ENCODE data around the gene COBL.

COBL gene

DNA sequence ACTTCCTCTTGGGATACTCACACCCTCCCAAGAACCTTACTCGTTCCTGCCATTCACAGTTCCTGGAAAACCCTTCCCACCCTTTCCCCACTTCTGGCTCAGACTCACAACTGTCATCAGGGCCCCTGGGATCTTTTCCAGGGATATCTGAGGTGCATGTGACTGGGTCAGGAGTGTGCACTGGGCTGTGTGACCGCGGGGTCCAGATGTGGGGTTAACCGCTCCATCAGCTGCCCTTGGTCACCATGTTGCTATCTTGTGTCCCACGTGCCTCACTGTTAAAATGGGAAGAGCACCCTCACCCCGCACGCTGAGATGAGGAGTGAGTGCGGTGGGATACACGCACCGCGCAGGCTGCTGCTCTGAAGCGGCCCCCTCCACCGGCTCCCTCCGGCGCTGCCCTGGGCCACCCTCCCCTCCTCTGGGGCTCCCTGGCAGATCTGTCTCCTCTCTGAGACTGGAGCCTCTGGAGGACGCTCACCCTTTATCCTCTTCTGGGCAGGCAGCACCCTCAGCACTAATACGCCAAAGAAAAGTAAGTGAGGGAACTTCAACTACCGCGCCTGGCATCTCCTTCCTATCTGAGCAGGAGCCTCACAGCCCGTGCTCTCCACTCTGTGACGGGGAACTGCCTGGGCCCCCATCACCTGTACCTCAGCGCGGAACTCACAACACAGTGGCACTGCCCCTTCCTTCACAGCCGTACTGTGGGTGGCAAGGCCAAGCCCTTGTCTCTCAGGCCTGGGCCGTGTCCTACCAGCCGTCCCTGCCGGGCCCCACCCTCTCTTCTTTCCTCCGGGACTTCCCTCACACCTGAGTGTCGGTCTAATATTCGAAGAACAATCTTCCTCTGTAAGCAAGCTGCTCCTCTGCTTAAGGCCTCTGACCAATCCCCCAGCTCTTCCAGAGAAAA, 15.6 kb downstream of the COBL start:
- TF ChIP-seq, protein P1, sequence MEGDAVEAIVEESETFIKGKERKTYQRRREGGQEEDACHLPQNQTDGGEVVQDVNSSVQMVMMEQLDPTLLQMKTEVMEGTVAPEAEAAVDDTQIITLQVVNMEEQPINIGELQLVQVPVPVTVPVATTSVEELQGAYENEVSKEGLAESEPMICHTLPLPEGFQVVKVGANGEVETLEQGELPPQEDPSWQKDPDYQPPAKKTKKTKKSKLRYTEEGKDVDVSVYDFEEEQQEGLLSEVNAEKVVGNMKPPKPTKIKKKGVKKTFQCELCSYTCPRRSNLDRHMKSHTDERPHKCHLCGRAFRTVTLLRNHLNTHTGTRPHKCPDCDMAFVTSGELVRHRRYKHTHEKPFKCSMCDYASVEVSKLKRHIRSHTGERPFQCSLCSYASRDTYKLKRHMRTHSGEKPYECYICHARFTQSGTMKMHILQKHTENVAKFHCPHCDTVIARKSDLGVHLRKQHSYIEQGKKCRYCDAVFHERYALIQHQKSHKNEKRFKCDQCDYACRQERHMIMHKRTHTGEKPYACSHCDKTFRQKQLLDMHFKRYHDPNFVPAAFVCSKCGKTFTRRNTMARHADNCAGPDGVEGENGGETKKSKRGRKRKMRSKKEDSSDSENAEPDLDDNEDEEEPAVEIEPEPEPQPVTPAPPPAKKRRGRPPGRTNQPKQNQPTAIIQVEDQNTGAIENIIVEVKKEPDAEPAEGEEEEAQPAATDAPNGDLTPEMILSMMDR (IDR thresholded peaks at IDR 0.05), result no peak

DNA sequence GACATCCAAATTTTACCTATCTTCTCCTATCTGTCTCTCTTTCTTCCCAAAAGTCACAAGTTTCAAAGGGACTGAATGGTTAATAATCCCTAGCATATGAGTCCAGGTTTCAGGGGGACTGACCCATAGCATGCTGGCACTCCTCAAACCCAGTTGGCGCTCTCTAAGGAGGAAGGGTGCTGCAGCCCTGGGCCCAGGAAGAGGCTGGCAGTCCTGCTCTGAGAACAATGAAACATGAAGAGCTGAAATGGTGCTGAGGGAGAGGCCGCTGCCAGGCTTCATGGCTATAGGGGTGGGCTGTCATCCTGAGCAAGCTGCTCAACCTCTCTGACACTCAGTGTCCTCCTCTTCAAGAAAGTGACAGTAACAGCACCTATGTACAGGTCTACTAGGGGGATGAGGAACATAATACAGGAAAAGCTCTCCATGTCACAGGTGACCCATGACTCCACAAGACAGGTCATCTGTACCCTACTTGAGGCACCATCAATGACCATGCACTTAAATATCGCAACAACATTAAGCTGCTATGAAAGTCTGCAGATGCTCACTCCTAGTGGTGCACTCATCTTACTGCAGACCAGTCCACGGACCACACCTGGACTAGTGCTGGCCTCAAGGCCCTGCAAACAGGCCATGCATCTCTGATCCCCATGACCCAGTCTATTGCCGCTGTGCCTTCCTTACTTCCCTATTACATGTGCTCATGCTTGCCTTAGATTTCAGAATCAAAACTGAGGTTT, 17.0 kb downstream of the COBL start:
- TF ChIP-seq, protein P1 (IDR thresholded peaks at IDR 0.05), result no peak

DNA sequence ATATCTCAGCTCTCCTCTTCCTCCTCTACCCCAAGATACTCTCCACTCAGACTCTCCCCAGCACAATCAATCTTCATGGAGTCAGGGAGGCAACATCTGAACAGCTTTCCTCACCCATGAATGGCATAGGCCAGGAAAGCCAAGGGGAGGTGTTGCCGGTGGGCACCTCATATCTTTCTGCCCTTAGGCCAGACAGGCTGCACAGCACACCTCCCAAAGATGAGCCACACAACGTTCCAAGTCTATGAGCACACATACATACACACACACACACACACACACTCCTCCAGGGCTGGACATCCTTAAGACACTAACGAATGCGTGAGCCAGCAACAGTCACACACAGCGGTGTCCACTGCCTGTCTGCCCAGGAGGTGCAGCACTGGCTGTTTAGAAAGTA, 17.7 kb downstream of the COBL start:
- TF ChIP-seq, protein P1 (IDR thresholded peaks at IDR 0.05), result no peak

DNA sequence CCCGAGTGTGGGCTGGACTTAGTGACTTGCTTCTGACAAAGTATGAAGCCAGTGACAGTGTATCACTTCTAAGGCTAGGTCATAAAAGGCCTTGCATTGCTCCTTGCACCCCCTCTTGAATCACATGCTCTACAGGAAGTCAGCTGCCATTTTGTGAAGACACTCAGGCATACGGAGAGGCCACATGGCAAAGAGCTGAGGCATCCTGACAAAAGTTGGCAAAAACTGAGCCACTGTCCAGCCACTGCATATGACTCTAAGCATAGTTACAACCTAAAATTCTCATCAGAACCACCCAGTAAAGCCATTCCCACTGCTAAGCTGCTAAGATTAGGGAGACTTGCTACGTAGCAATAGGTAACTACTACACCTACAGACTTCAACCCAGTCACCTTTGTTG, 18.6 kb downstream of the COBL start:
- TF ChIP-seq, protein P1 (IDR thresholded peaks at IDR 0.05), result no peak

DNA sequence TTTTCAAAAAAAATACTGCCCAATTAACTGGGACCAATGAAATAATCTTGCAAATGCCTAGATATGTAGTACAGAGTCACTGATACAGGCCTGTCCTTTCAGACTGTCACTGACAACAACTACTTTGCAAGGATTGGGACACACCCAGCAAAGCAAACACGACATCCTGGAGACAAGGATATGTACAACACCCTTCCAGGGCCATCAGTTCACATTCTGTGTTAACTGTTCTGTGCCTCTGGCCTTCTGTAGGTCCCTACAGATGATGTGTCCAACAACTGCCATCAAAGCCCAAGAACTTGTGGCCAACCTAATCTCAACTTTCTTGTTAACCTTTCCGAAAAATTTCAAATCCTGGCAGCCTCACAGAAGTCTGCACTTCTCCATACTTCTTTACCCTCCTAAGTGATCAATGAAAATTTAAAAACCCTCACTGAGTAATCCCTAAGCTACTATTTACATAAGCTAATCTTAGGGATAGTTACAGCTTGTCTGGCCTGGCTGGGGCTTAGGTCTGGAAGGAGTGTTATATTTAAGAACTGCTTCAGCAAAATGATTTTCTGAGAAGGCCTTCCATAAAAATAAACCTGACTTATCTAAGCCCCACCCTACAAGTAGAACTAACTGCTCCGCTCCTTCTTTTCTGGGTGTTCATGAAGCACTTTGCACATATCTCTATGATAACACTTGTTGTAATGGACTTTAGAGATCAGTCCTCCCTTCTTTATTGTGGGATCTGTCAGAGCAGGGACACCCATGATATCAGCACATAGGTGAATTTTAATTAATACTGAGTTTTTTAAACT, 21.0 kb downstream of the COBL start:
- TF ChIP-seq, protein P1 (IDR thresholded peaks at IDR 0.05), result no peak

DNA sequence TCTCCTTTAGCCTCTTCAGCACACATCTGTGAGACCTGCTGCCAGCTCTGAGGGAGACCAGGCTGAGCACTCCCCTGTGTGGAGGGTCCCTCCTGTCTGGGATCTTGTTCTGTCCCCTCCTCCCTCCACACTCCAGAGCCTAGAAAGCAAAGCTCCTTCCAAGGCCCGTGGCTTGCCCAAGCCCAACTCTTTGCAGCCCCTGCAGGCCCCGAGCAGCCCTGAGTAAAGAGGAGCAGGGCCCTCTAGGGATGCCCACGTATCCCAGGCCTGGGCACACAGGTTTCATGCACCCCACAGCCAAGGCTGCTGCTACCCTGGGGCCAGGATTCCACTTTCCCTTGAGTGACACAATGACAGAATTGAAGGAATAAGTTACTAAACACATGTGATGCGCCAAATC, 24.0 kb downstream of the COBL start:
- TF ChIP-seq, protein P1 (IDR thresholded peaks at IDR 0.05), result no peak

Measured in LNCAP (cell line).